GM19351 (cell line): ENCODE measurements around the gene SMARCA5.
A peak's percentile ranks its signal among the peaks of the same experiment; 100 is the strongest.

ENCODE experiments used
- ATAC-seq: cut with Tn5 transposase; IDR thresholded peaks from one replicate; pipeline ENCODE4 v1.9.1; 2021; ENCODE audit warnings: mild to moderate bottlenecking, moderate library complexity; ENCODE audit not compliant: unreplicated experiment

The SMARCA5 gene

DNA sequence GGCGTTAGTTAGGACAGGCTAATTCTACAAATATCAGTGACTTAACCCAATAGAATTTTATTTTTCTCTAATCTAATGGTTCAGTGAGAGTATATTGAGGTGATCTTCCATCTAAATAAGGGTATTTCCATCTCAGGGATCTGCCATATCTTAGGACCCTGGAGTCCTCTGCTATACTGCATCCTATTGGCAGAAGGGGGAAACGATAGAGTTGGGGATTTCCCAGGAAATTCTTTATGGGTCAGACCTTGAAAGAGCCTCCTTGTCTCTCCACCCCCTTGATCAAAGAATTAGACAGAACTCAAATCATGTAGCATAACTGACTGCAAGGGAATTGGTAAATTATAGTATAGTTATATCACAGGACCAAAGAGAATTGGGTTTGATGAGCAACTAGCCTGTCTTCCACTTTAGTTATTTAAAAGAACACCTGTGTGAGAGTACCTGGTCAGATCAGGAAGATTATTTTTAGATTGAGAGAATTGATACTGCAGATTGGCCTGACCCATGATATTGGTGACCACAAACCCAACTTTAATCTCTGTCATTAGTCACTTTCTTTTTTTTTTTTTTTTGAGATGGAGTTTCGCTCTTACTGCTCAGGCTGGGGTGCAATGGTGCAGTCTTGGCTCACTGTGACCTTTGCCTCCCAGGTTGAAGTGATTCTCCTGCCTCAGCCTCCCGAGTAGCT is 25.6 kb downstream of the SMARCA5 start:
- peak; percentile 64 for ATAC-seq

DNA sequence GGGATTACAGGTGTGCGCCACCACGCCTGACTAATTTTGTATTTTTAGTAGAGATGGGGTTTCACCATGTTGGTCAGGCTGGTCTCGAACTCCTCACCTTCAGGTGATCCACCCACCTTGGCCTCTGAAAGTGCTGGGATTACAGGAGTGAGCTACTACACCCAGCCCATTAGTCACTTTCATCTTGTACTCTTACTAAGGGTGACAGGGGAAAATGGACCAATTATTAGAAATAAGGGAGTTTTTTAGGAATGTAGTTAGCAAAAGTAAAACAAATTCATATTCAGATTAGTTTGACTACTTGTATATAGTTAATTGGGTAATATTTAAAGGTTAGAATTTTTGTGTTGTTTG is 26.1 kb downstream of the SMARCA5 start:
- peak; percentile 6 for ATAC-seq

DNA sequence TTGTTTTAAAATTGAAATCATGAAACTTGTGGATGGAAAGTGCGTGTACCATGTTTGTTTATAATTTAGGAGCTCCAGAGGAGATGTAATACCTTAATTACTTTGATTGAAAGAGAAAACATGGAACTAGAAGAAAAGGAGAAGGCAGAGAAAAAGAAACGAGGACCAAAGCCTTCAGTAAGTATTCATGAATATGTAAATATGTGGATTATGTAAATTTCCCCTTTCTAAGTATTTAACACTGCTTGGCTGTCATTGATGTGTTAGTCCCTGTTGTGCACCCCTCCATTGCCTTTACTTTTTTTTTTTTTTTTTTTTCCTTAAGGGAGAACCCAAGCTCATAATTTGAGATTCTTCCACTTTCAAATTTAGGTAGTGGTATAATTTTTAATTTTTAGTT is 36.4 kb downstream of the SMARCA5 start:
- no peak for ATAC-seq

DNA sequence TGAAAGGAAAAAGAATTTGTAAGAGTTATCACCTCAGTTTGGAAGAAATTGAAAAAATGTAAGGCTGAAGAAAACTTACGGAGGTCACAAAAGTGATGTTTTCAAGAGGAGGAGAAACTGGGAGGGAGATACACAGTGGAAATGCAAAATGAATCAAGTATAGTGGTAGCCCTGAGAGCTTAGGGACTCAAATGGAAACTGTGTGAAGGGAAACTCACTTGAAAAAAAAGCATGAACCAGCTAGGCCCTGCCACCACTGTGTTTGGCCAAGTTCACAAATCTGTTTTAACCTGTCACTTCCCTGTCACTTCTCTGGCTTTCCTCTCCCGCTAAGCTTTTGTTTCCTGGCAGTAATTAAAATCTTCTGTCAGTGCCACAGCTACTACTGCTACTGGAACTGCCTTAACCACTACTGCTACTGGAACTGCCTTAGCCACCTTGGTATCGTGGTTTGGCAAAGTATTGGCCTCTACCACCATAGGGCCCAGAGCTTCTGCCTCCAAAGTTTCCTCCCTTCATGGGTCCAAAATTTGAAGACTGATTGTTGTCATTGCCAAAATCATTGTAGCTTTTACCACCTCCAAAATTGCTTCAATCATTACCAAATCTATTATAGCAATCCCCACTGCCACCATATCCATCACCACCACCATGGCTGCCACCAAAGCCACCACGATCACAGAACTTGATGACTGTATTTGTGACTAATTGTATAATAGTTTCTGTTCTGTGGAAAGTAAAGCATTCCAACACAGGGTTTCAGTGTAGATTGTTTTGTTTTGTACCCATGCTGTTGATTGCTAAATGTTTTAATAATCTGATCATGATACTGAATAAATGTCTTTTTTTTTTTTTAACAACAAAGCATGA is 41.5 kb downstream of the SMARCA5 start:
- peak; percentile 76 for ATAC-seq

DNA sequence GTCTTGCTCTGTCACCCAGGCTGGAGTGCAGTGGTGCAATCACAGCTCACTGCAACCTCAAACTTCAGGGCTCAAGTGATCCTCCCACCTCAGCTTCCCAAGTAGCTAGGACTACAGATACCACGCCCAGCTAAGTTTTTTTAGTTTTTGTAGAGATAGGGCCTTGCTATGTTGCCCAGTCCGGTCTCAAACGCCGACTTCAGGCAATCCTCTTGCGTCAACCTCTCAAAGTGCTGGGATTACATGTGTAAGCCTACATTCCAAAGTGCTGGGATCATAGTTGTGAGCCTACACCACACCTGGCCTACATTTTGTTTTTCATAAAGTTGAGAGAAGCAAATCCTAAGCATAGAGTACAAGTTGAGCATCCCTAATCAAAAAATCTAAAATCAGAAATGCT is 42.2 kb downstream of the SMARCA5 start:
- ATAC-seq: no peak

DNA sequence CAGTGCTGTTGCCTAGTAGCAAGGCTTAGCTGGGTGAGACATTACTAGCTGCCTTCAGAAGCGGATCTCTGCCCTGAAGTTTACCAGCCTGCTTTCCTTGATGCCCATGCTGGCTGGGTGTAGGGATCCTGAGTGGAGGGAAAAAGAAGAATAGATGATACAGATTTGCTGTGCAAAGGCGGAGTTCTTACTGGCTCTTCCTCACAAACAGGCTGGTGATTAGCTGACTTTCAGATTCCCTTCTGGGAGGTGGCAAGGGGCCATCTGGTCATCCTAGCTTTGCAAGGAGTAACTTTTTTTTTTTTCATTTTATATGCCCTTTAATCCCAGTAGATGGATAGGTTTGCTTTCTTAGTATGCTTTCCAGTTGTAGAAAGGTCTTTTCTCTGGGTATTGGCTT is 44.8 kb downstream of the SMARCA5 start:
- no peak for ATAC-seq

DNA sequence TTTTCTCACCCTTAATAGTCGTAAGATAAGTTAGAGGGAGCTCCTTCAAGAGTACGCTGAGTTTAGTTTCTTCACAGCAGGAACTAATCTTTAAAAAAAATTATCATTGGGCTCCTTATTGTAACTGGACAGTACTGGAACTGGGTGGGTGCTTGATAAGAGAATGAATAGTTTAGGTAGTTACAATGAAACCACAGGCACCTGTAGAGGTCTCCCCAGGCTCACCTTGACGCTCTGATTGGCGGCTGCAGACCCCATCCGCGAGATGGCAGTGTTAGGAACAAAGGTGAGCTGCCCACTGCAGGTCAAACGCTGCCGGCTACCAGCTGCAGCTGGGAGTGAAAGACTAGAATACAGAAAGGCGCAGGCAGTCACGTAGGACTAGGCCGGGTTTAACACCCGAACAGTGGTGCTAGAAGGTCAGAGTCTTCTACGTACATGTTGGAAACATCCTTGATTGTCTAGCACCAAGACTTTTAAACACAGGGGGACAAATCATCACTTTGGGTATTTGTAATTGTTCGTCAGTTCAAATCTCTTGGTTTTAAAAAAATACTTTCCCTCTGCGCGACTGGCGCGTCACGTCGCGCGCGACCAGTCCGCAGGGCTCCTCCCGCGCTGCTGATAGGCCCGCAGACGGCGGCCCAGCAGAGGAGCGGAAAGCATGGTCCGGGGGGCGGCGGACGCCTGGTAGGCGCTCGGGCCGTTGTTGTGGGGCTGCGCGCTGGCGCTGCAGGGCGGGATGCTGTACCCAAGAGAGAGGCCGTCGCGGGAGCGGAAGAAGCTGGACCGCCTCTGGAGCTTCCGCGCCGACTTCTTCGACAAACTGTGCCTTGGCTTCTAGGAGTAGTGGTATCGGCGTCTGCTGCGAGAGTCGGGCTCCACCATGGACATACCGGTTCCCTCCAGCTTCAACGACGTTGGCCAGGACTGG is 45.6 kb downstream of the SMARCA5 start:
- peak; percentile 78 for ATAC-seq

DNA sequence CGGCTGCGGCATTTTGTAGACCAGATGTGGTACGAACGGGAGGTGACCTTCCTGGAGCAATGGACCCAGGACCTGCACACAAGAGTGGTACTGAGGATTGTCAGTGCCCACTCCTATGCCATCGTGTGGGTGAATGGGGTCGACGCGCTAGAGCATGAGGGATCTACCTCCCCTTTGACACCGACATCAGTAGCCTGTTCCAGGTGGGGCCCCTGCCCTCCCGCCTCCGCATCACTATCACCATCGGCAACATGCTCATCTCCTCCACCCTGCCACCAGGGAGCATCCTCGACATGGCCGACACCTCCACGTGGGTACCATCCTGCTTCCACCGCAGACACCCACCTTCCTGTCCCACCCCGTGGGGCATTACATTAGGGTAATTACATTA is 46.2 kb downstream of the SMARCA5 start:
- no peak for ATAC-seq

DNA sequence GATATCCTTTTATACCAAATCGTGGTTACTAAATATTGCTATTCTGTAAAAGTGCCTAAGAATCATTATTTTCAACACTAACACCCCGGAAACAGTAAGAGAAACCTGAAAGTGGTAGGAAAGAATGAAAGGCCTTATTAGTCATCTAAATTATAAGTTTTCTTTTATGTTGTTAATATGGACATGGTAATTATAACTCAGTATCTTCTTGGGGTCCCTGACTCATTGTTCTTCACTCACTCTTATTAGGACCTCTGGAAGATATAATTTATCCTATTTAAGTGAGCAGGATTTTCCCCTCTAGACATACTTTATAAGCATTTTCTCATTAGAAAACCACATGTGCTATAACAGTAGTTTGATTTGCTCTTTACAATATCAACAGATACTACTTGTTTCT is 51.0 kb downstream of the SMARCA5 start:
- no peak for ATAC-seq

DNA sequence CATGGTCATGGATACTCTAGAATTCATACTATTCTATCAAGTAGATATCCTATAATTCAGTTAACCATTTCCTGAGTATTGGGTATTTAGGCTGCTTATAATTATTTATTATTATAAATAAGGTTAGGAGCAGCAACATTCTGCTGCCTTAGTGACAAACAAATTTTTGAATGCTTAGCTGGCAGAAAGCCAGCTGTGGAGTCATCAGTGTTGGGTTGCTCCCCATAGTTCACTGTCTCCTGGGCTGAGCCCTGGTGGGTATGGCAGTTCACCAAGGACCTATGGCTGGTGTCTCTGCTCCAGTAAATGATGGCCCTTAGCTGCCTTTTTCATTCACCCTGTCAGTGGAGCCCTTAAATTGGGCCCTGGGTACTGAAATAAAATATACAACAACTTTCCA is 61.8 kb downstream of the SMARCA5 start:
- ATAC-seq: no peak

DNA sequence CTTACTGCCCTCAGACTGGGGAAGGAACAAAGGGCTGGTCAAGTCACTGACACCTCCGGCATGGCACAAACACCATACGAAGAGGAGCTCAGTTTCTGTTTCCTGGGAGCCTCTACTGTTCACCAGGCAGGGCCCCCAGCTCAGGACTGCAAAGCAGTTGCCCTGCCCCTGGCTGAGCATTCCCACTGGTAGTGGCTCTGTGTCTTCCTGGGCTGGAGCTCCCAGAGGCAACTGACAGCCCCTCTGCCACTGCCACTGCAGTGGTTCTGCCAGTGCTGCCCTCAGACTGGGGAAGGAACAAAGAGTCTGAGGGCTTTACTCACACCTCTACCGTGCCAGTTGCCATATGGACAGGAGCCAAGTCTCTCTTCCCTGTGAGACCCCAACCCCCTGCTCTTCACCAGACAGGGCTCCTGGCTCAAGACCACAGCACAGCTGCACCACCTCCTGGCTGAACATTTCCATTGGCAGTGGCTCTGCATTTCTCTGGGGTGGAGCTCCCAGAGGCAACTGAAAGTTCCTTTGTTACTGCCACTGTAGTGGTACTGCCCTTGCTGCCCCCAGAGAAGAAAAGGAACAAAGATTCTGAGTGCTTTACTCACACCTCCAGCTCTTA is 67.9 kb downstream of the SMARCA5 start:
- ATAC-seq: no peak

DNA sequence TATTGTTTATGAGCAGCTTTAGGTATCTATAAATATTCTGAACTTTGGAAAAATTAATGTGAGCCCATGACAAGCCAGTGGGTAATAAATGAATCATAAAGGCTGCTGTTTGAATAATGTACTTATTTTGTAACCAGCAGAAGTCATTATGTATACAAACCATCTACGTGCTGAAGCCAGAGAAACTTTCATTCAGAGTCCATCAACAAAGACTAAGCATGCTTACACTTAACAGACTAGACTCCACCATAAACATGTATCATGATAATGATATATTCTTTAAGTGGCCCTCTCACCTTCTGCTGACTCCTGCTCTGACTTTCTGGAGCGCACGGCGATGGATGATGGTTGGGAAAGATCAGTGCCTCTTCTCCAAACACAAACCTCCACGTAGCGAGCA is 72.0 kb downstream of the SMARCA5 start:
- ATAC-seq: no peak

DNA sequence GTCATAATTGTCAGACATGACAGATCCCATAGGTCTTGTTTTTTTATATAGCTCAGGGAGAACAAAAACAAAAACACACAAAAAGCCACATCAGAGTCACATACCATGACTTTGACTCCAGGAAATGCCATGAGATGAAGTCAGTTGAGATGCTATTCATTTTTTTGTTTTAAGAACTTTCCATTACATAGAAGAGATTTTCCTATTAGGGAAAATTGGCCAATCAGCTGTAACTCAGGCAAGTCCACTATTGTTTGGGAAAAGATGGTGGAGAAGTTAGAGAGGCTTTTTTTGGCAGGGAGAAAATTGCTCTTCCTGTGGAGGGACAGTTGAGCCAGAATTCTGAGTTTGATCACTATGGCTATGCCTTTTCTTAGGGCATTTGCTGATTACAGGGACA is 72.6 kb downstream of the SMARCA5 start:
- ATAC-seq: no peak

DNA sequence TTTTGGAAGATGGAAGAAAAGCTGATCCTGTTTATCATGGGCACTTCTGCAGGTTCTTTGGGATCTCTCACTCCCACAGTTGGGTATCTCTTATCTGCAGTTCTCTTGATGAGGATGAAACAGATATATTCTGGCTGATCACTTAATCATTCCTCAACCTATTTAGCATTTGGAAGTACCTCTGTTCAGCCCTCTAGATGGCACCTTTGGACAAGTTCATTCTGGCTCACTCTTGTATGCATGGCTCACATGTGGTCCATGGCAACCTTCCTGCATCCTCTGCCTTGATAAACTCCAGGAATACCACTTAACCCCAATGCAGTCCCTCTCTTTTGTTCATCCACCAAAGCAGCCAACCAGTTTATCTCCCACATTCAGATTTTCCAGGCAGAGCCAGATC is 74.2 kb downstream of the SMARCA5 start:
- no peak for ATAC-seq

DNA sequence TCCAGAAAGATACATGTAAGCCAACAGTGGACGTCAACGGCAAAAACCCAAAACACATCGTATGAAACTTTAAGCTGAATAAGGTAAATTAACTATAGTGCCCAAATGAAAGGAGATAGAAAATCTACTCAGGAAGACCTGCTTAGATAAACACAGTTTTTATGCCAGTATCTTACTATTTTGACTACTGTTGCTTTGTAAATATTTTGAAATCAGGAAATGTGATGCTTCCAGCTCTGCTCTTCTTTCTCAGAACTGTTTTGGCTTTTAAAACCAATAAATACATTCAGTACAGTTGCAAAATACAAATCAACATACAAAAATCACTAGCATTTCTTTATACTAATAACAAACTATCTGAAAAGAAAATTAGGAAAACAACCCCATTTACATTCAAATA is 83.8 kb downstream of the SMARCA5 start:
- ATAC-seq: no peak

DNA sequence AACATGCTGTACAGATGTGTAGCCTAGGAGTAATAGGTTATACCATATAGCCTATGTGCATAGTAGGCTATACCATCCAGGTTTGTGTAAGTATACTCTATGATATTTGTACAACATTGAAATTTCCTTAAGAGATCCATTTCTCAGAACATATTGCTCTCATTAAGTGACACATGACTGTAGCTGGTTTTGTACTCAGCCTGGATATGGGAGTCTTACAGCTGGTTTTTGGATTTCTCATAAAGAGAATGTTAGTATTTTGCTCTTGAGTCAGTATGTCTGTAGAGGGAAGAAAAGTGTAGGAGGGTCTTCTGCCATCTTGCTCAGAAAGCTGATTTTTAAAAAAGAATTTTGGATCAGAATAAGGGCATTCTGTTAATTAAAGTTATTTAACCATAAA is 85.3 kb downstream of the SMARCA5 start:
- ATAC-seq: no peak

DNA sequence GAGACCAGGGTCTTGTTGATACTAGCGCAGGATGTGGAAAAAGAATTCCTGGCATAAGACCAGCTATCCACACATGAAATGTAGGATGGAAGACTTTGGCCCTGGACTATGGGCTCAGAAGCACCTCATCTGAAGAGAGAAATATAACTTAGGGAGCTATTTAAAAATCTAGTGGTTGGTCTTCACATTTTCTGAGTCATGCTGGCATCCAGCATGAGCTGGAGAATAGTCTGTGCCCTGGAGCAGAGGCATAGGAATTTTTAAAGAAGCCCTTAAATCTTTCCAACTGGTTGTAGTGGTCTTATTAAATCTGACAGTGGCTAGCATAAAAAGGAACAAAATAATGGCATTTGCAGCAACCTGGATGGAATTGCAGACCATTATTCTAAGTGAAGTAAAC is 86.3 kb downstream of the SMARCA5 start:
- ATAC-seq: no peak

DNA sequence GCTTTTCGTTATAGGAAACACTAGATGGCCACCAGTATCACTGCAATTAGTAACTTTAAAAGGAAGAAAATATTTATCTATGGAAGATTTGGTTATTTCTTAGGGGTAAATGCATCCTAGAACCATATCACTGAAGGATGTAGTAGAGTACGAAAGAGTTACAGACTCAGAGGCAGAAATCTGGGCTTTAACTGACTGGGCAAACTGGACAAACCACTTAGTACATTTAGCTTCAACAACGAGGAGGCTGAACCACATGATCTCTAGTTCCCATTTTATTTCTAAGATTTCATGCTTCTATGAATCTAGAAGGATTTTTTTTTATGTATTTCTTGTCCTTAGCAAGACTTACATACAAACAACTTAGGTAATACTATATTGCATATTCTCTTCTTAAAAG is 93.0 kb downstream of the SMARCA5 start:
- ATAC-seq: no peak
